HG02759 (cell line): ENCODE results near the gene EPHB6.

Experiments used
- ATAC-seq: cut with Tn5 transposase; IDR thresholded peaks from one replicate; pipeline ENCODE4 v1.9.1; 2021; ENCODE audit warnings: mild to moderate bottlenecking, moderate library complexity; ENCODE audit not compliant: unreplicated experiment

Gene EPHB6

DNA sequence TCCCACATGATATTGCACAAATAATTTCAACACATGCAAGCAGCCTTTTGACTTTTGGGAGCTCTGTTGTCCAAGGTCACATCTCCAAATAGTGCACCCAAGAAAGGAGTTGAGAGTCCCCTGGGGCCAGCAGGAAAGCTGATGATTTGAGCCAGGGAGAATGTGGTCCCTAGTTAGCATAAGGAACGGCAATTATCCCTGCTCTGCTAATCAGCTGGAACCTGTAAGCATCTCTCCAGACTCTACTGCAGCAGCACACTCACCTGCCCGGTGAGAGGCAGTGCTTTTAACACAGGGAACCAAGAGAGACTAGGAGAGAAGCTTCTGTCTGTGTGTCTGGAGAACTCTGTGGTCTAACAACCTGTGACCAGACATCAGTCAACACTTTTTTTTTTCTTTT lies 61.6 kb downstream of the EPHB6 start:
- ATAC-seq = no peak

DNA sequence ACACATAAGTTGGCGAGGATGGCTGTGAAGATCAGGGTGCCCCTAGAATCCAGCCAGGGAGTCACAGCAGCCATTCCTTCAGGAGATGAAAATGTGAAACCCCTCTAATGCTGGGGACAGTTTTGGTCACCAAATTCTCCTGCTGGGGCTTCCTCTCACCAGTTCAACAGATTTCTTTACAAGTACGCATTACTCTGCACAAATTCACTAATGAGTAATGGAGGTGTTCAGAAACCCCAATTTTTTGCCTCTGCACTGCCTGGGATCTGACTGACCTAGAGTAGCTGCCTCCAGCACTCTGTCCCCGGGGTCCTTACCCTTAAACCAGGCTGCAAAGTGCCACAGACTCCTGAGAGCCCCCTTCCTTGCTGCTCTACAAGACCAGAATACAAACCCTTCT lies 62.6 kb downstream of the EPHB6 start:
- no peak for ATAC-seq

DNA sequence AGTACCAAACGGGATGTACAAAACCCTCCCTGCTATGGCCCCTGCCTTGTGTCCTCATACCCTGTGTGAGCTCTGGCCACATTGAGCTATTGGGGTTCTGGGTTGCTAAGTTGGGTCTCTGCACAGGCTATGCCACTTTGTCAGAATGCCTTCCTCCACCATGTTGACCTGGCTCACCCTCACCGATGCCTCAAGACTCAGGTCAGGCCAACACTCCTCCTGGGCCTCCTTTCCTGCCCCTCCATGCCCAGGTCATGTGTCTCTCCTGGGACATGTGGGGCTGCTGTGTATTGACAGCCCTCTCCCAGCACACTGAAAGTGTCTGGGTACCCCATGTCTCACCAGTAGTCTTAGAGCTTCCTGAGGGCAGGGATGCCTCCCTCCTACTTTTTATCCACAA lies 64.0 kb downstream of the EPHB6 start:
- no peak for ATAC-seq

DNA sequence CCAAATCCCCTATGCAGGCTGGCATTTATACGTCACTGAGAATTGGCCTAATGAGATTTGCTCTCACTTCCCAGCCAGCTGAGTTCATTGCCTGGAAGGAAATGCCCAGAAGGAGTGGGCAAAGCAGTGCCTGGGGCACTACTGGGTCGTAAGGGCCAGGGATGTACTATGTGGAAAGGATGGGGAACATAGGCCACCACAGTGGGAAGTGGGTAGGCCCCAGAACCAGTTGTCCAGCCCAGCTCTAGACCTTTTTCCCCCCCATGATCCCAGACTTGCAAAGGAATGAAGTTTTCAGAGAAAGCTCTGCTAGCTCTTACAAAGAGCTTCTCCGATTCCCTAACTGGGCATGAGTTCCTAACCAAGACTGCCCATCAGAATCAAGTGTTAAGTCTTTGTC lies 64.8 kb downstream of the EPHB6 start:
- no peak for ATAC-seq
